Right atrium auricular region (tissue), 2 donors: ENCODE data around the gene SERP2. TPM values are rescaled to one million over a fixed set of nuclear protein-coding genes. Genes with fewer than 3 reads are reported as not detected.

ENCODE experiments used
- DNase-seq: peaks from one replicate; pipeline ENCODE4 v3.0.0-alpha.2; 2019; ENCODE audit warnings: low spot score
- H3K27ac ChIP-seq, 2 donors: fragments of 200-600 bp; sonication (generic); 1 replicate in 1 of 2; 2 replicates in 1 of 2; pipeline ENCODE4 v1.5.1; 2016 to 2019
- H3K27me3 ChIP-seq, 2 donors: fragments of 200-600 bp; sonication (generic); one replicate each; pipeline versions ENCODE4 v1.5.1 to v1.6.0; 2017 to 2019
- H3K36me3 ChIP-seq: fragments of 200-600 bp; sonication (generic); one replicate; pipeline ENCODE4 v1.5.1; 2016
- H3K4me1 ChIP-seq, 2 donors: fragments of 200-600 bp; sonication (generic); one replicate each; pipeline versions ENCODE4 v1.5.1 to v1.6.0; 2017 to 2019
- H3K4me3 ChIP-seq, 2 donors: fragments of 200-600 bp; sonication (generic); 1 replicate in 1 of 2; 2 replicates in 1 of 2; pipeline ENCODE4 v1.5.1; 2017 to 2019; ENCODE audit warnings: mild to moderate bottlenecking in 1 of 2, moderate library complexity in 1 of 2
- H3K9me3 ChIP-seq, 2 donors: fragments of 200-600 bp; sonication (generic); one replicate each; pipeline ENCODE4 v1.5.1; 2019
- total RNA-seq, 2 donors: library from RNA; depleted of rRNA; stranded (reverse); fragments of >200 nt; gene quantifications; one replicate each; pipeline ENCODE4 v1.1.0, GENCODE V29; 2016
- TF ChIP-seq, protein P1 (sequence below), 2 donors: fragments of 200-600 bp; sonication (generic); IDR thresholded peaks; one replicate each; pipeline ENCODE4 v1.5.1; 2019; ENCODE audit warnings: antibody characterized with exemption in 2 of 2

Gene SERP2
- total RNA-seq, 2 donors from 2014 or later: 15.4 to 17.7 TPM

GRCh38 chr13:44340508-44340907 is 33.1 kb upstream of the SERP2 start:
- no peaks in the 10 kb centered on the region for H3K36me3 ChIP-seq
- no peaks in the 10 kb centered on the region for H3K9me3 ChIP-seq
- DNase-seq: no peak
- TF ChIP-seq, protein P1, sequence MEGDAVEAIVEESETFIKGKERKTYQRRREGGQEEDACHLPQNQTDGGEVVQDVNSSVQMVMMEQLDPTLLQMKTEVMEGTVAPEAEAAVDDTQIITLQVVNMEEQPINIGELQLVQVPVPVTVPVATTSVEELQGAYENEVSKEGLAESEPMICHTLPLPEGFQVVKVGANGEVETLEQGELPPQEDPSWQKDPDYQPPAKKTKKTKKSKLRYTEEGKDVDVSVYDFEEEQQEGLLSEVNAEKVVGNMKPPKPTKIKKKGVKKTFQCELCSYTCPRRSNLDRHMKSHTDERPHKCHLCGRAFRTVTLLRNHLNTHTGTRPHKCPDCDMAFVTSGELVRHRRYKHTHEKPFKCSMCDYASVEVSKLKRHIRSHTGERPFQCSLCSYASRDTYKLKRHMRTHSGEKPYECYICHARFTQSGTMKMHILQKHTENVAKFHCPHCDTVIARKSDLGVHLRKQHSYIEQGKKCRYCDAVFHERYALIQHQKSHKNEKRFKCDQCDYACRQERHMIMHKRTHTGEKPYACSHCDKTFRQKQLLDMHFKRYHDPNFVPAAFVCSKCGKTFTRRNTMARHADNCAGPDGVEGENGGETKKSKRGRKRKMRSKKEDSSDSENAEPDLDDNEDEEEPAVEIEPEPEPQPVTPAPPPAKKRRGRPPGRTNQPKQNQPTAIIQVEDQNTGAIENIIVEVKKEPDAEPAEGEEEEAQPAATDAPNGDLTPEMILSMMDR (IDR thresholded peaks at IDR 0.05): no peak
- no peaks in the 10 kb centered on the region for H3K27me3 ChIP-seq
- H3K4me1 ChIP-seq: no peaks in the 10 kb centered on the region
- H3K27ac ChIP-seq: no peak overlapping the region
- H3K4me3 ChIP-seq: no peak overlapping the region

- Histone ChIP-seq H3K9me3 (no peaks in the 10 kb centered on the region), H3K4me1 (no peaks in the 10 kb centered on the region), H3K27ac (no peak overlapping the region), H3K4me3 (no peak overlapping the region), H3K27me3 (no peaks in the 10 kb centered on the region), H3K36me3 (no peaks in the 10 kb centered on the region)
- no peak for DNase-seq
- TF ChIP-seq, protein P1 (IDR thresholded peaks at IDR 0.05): no peak
Observed at GRCh38 chr13:44342741-44343140, 30.9 kb upstream of the SERP2 start.

GRCh38 chr13:44346534-44346933 is 27.1 kb upstream of the SERP2 start:
- Histone ChIP-seq H3K9me3 (no peaks in the 10 kb centered on the region), H3K27me3 (no peaks in the 10 kb centered on the region), H3K4me3 (no peak overlapping the region), H3K4me1 (no peaks in the 10 kb centered on the region), H3K36me3 (no peaks in the 10 kb centered on the region), H3K27ac (no peak overlapping the region)
- DNase-seq: no peak
- TF ChIP-seq, protein P1 (IDR thresholded peaks at IDR 0.05): no peak

DNA sequence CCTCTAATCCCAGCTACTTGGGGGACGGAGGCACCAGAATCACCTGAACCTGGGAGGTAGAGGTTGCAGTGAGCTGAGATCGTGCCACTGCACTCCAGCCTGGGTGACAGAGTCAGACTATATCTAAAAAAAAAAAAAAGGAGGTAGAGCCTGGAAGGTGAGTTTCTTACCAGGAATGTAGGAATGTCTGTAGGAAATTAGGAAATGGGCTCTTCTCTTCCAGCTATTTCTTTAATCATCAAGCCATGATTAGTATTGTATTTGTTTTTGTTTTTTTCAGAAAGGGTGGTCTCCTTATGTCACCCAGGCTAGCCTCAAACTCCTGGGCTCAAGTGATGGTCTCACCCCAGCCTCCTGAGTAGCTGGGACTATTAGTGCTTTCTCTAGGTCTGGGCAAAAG is 26.3 kb upstream of the SERP2 start:
- Histone ChIP-seq H3K4me3 (no peak overlapping the region), H3K4me1 (no peaks in the 10 kb centered on the region), H3K27ac (no peak overlapping the region), H3K9me3 (no peaks in the 10 kb centered on the region), H3K27me3 (no peaks in the 10 kb centered on the region), H3K36me3 (no peaks in the 10 kb centered on the region)
- no peak for DNase-seq
- TF ChIP-seq, protein P1 (IDR thresholded peaks at IDR 0.05): no peak

GRCh38 chr13:44347949-44348348 is 25.7 kb upstream of the SERP2 start:
- Histone ChIP-seq H3K9me3 (no peaks in the 10 kb centered on the region), H3K27ac (no peak overlapping the region), H3K27me3 (no peaks in the 10 kb centered on the region), H3K36me3 (no peaks in the 10 kb centered on the region), H3K4me3 (no peak overlapping the region), H3K4me1 (no peaks in the 10 kb centered on the region)
- DNase-seq: no peak
- TF ChIP-seq, protein P1 (IDR thresholded peaks at IDR 0.05): no peak

GRCh38 chr13:44350775-44351504 is 22.7 kb upstream of the SERP2 start:
- H3K9me3 ChIP-seq: no peaks in the 10 kb centered on the region
- DNase-seq: no peak
- H3K4me3 ChIP-seq: no peak overlapping the region
- H3K4me1 ChIP-seq: no peaks in the 10 kb centered on the region
- no peaks in the 10 kb centered on the region for H3K27me3 ChIP-seq
- TF ChIP-seq, protein P1 (IDR thresholded peaks at IDR 0.05): no peak
- H3K27ac ChIP-seq: no peak overlapping the region
- H3K36me3 ChIP-seq: no peaks in the 10 kb centered on the region
